ENCODE measurements around the gene FHL1. TPM values are rescaled to one million over a fixed set of nuclear protein-coding genes. Genes with fewer than 3 reads are reported as not detected.

FHL1 gene
- total and polyA plus RNA-seq, 12 donors = 367 to 3,919 (median 2,586) TPM

- no peak overlapping the region for H3K4me3 ChIP-seq
- DNase-seq = no peak
These were observed 65.3 kb downstream of the FHL1 start for GRCh38 chrX:136212557-136213111.

GRCh38 chrX:136214551-136214950 is 67.2 kb downstream of the FHL1 start:
- intact Hi-C loops (cut with DNase I) = loop anchor here in 7 of 10 donors (5.0 kb wide), 3 partner anchors 38 to 187 kb away; partner anchors contain the start of gene MAP7D3 (in 1 of the 7)
- Histone ChIP-seq H3K9me3 (no peaks in the 10 kb centered on the region), H3K27ac (peak overlapping the region in 1 of 10 donors; percentile 9), H3K36me3 (peaks cover 0 to 45% (median 0%) of the 10 kb centered on the region in 9 donors), H3K27me3 (peaks cover 0 to 15% (median 0%) of the 10 kb centered on the region in 7 donors), H3K4me1 (peaks cover 0 to 12% (median 0%) of the 10 kb centered on the region in 9 donors), H3K4me3 (no peak overlapping the region)
- ATAC-seq = peak in 1 of 8 donors; percentile 18
- TF ChIP-seq CTCF (IDR thresholded peaks at IDR 0.05) = no peak
- 58 to 62% methylated on average over 7 of the region's 7 CpGs for WGBS, 2 donors
- no peak for DNase-seq

More at GRCh38 chrX:136212557-136213111, 65.3 kb downstream of the FHL1 start:
- Histone ChIP-seq H3K27ac (peak overlapping the region in 5 of 10 donors; percentile 9 to 44 (median 21)), H3K9me3 (no peaks in the 10 kb centered on the region), H3K4me1 (peaks cover 1 to 21% (median 8%) of the 10 kb centered on the region in 9 donors), H3K36me3 (peaks cover 0 to 46% (median 0%) of the 10 kb centered on the region in 9 donors), H3K27me3 (peaks cover 0 to 15% (median 0%) of the 10 kb centered on the region in 7 donors)
- peak in 4 of 8 donors; percentile 3 to 50 (median 34) for ATAC-seq
- WGBS, 2 donors = 67 to 86% methylated on average over 12 to 17 of the region's 17 CpGs
- intact Hi-C loops (cut with DNase I) = loop anchor here in 7 of 10 donors (5.0 kb wide), 3 partner anchors 40 to 185 kb away; partner anchors contain the start of gene MAP7D3 (in 1 of the 7)
- no peak for TF ChIP-seq CTCF (IDR thresholded peaks at IDR 0.05)

- Histone ChIP-seq H3K27ac (no peak overlapping the region), H3K36me3 (peaks cover 0 to 46% (median 3%) of the 10 kb centered on the region in 9 donors)
- intact Hi-C loops (cut with DNase I) = no loop called here
These were observed 68.2 kb downstream of the FHL1 start for GRCh38 chrX:136215559-136215958.

GRCh38 chrX:136219893-136220292 is 72.6 kb downstream of the FHL1 start:
- DNase-seq (no peak), ATAC-seq (no peak)
- Histone ChIP-seq H3K27ac (no peak overlapping the region), H3K4me1 (no peaks in the 10 kb centered on the region), H3K4me3 (no peak overlapping the region), H3K27me3 (peaks cover 0 to 8% (median 0%) of the 10 kb centered on the region in 7 donors), H3K36me3 (peaks cover 0 to 79% (median 15%) of the 10 kb centered on the region in 9 donors), H3K9me3 (no peaks in the 10 kb centered on the region)
- TF ChIP-seq CTCF (IDR thresholded peaks at IDR 0.05) = no peak
- intact Hi-C loops (cut with DNase I) = no loop called here
- 88 to 89% methylated on average over 5 of the region's 5 CpGs for WGBS, 2 donors

More at GRCh38 chrX:136215559-136215958, 68.2 kb downstream of the FHL1 start:
- Histone ChIP-seq H3K9me3 (no peaks in the 10 kb centered on the region), H3K4me3 (no peak overlapping the region), H3K27me3 (peaks cover 0 to 13% (median 0%) of the 10 kb centered on the region in 7 donors), H3K4me1 (peaks cover 0 to 2% (median 0%) of the 10 kb centered on the region in 9 donors)
- DNase-seq (no peak), ATAC-seq (no peak)
- no peak for TF ChIP-seq CTCF (IDR thresholded peaks at IDR 0.05)

All from heart right ventricle (tissue), 16 donors.